ENCODE data around the gene CCDC136.

CCDC136 gene

GRCh38 chr7:128862571-128863432 is 71.0 kb downstream of the CCDC136 start, which contains the start of gene ATP6V1F:
Gene ATP6V1F, plus strand, starts transcription at chr7:128862856. Its CDS starts 49 bp downstream, at chr7:128862905.
- peak; percentile 96 for DNase-seq (ENCODE audit: low spot score)

- no peak for DNase-seq (ENCODE audit: low spot score)
Measured at GRCh38 chr7:128863433-128863989, 71.7 kb downstream of the CCDC136 start.

GRCh38 chr7:128865303-128865702 is 73.5 kb downstream of the CCDC136 start:
- DNase-seq (ENCODE audit: low spot score): no peak

- no peak for DNase-seq (ENCODE audit: low spot score)
Measured at GRCh38 chr7:128865996-128866877, 74.5 kb downstream of the CCDC136 start.

GRCh38 chr7:128867241-128867640 is 75.5 kb downstream of the CCDC136 start:
- no peak for DNase-seq (ENCODE audit: low spot score)

GRCh38 chr7:128867842-128868623 is 76.3 kb downstream of the CCDC136 start:
- DNase-seq (ENCODE audit: low spot score): no peak

GRCh38 chr7:128868624-128869137 is 76.9 kb downstream of the CCDC136 start:
- DNase-seq (ENCODE audit: low spot score): no peak

- peak; percentile 28 for DNase-seq (ENCODE audit: low spot score)
Measured at GRCh38 chr7:128869138-128869943, 77.6 kb downstream of the CCDC136 start.

- no peak for DNase-seq (ENCODE audit: low spot score)
Measured at GRCh38 chr7:128869944-128870285, 78.1 kb downstream of the CCDC136 start.

GRCh38 chr7:128871050-128871449 is 79.3 kb downstream of the CCDC136 start:
- DNase-seq (ENCODE audit: low spot score): no peak
